ENCODE measurements around the gene CIAO3. TPM values are rescaled to one million over a fixed set of nuclear protein-coding genes. Genes with fewer than 3 reads are reported as not detected.

Gene CIAO3
- total and polyA plus RNA-seq, 2 experiments from 2014 or later, result 43.3 to 67.7 TPM

DNA sequence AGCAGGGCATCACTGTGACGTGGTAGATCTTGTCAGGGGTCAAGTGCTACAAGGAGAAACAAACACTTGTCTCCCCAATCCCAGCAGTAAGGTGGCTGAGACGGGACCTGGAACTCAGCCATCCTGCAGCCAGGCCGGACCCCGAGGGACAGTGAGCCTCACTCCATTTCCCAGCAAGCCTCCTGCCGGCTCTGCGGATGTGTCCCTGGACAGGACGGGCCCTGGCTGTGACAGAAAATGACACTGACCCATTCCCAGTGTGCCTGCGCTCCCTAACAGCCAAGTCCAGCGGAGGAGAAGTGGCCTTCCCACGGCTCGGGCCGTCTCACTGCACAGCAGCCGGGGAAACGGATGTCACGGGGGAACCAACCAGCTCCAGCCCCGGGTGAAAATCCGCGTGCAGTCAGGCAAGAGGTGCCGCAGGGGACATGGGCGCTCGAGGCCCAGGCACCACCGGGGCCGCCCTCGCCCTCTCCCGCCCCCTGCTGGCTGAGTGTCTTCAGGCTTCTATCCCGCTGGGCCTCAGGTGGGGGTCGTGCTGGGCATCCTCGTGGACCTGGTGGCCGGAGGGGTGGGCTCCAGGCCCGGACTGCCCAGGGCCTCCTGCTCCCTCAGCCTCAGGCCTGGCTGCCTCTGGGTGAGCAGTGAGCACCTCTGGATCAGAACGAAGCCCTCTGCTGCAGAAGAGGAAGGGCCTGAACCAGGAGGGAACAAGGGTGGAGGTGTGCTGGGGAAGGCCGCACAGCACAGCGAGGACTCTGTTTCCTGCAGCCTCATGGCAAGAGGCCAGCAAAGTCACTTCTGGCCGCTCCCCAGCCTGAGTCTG is 7.2 kb downstream of the CIAO3 start:
- no peaks in the 10 kb centered on the region for H3K4me1 ChIP-seq (ENCODE audit: low read depth)
- TF ChIP-seq CTCF (IDR thresholded peaks at IDR 0.05; ENCODE audit: low read depth, low read length), result peak; percentile 41
- H3K4me3 ChIP-seq, result no peak overlapping the region
- no peak overlapping the region for H3K27ac ChIP-seq
- H3K9me3 ChIP-seq (ENCODE audit: low read depth), result no peaks in the 10 kb centered on the region
- H3K36me3 ChIP-seq, result peaks cover 6% of the 10 kb centered on the region
- no peaks in the 10 kb centered on the region for H3K27me3 ChIP-seq
- peak in 1 of 2 donors; percentile 49 for DNase-seq (ENCODE audit: low read depth in 1 of 2, low spot score in 1 of 2)

DNA sequence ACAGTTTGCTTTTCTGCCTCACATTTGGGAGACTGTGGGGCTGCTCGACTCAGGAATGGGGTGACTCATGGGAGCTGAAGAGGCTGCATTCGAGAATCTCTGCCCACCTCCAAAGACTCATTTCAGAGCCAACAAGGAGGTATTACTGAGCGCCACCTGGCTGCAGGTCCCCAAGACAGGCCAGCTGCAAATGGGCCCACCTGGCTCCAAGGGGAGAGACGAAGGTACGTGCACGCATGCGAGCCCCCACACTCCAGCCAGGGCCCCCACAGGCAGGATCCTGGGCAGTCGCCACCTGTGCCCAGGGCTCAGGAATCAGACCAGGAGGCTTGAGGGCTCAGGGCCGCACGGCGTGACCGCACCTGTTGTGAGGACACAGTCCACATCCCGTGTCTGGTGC is 7.9 kb downstream of the CIAO3 start:
- Histone ChIP-seq H3K9me3 (ENCODE audit: low read depth) (no peaks in the 10 kb centered on the region), H3K36me3 (peaks cover 6% of the 10 kb centered on the region), H3K27me3 (no peaks in the 10 kb centered on the region), H3K4me3 (no peak overlapping the region), H3K27ac (no peak overlapping the region), H3K4me1 (ENCODE audit: low read depth) (no peaks in the 10 kb centered on the region)
- no peak for TF ChIP-seq CTCF (IDR thresholded peaks at IDR 0.05; ENCODE audit: low read depth, low read length)
- no peak for DNase-seq (ENCODE audit: low read depth in 1 of 2, low spot score in 1 of 2)

DNA sequence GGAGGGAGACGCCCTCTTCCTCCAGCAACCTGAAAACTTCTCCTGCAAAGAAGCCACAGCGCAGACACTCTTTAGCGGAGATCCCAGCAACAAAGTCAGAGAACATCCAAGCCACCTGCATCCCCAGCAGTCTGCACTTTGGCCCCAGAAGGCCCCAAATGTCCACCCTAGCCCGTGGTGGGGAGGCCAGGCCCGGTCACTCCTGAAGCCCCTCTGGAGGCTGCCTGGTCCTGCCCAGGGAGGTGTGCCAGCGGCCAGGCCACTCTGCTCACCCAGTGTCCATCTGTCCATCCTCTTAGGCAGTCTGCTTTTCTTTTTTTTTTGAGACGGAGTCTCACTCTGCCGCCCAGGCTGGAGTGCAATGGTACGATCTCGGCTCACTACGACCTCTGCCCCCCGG is 8.5 kb downstream of the CIAO3 start:
- Histone ChIP-seq H3K4me1 (ENCODE audit: low read depth) (no peaks in the 10 kb centered on the region), H3K36me3 (peaks cover 6% of the 10 kb centered on the region), H3K9me3 (ENCODE audit: low read depth) (no peaks in the 10 kb centered on the region), H3K27me3 (no peaks in the 10 kb centered on the region), H3K27ac (no peak overlapping the region), H3K4me3 (no peak overlapping the region)
- no peak for DNase-seq (ENCODE audit: low read depth in 1 of 2, low spot score in 1 of 2)
- no peak for TF ChIP-seq CTCF (IDR thresholded peaks at IDR 0.05; ENCODE audit: low read depth, low read length)

- no peaks in the 10 kb centered on the region for H3K9me3 ChIP-seq (ENCODE audit: low read depth)
- H3K27me3 ChIP-seq, result no peaks in the 10 kb centered on the region
- H3K4me3 ChIP-seq, result no peak overlapping the region
- TF ChIP-seq CTCF (IDR thresholded peaks at IDR 0.05; ENCODE audit: low read depth, low read length), result no peak
- peaks cover 5% of the 10 kb centered on the region for H3K36me3 ChIP-seq
- no peaks in the 10 kb centered on the region for H3K4me1 ChIP-seq (ENCODE audit: low read depth)
- no peak for DNase-seq (ENCODE audit: low read depth in 1 of 2, low spot score in 1 of 2)
- H3K27ac ChIP-seq, result no peak overlapping the region
Measured at GRCh38 chr16:730666-731509, 9.9 kb downstream of the CIAO3 start.

- Histone ChIP-seq H3K9me3 (ENCODE audit: low read depth) (no peaks in the 10 kb centered on the region), H3K4me1 (ENCODE audit: low read depth) (no peaks in the 10 kb centered on the region), H3K4me3 (no peak overlapping the region), H3K27me3 (no peaks in the 10 kb centered on the region), H3K27ac (no peak overlapping the region), H3K36me3 (no peaks in the 10 kb centered on the region)
- DNase-seq (ENCODE audit: low read depth in 1 of 2, low spot score in 1 of 2), result no peak
- TF ChIP-seq CTCF (IDR thresholded peaks at IDR 0.05; ENCODE audit: low read depth, low read length), result no peak
Measured at GRCh38 chr16:729768-730665, 10.8 kb downstream of the CIAO3 start.
